ENCODE measurements around the gene OR2V2.

- no peak for TF ChIP-seq CTCF (IDR thresholded peaks at IDR 0.05; ENCODE audit: low read depth, low read length, missing input control)
- no peak for TF ChIP-seq EGR1 (IDR thresholded peaks at IDR 0.05; ENCODE audit: low read depth in 2 of 2)
- no peak for TF ChIP-seq MAX (IDR thresholded peaks at IDR 0.05)
- TF ChIP-seq FOXA1 (IDR thresholded peaks at IDR 0.05), result no peak
- TF ChIP-seq SP1 (IDR thresholded peaks at IDR 0.05), result no peak
- TF ChIP-seq, protein P1, sequence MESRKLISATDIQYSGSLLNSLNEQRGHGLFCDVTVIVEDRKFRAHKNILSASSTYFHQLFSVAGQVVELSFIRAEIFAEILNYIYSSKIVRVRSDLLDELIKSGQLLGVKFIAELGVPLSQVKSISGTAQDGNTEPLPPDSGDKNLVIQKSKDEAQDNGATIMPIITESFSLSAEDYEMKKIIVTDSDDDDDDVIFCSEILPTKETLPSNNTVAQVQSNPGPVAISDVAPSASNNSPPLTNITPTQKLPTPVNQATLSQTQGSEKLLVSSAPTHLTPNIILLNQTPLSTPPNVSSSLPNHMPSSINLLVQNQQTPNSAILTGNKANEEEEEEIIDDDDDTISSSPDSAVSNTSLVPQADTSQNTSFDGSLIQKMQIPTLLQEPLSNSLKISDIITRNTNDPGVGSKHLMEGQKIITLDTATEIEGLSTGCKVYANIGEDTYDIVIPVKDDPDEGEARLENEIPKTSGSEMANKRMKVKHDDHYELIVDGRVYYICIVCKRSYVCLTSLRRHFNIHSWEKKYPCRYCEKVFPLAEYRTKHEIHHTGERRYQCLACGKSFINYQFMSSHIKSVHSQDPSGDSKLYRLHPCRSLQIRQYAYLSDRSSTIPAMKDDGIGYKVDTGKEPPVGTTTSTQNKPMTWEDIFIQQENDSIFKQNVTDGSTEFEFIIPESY (IDR thresholded peaks at IDR 0.05), result no peak
- no peak for TF ChIP-seq JUND (IDR thresholded peaks at IDR 0.05)
- no peak for TF ChIP-seq RAD21 (IDR thresholded peaks at IDR 0.05)
- TF ChIP-seq NR2F2 (IDR thresholded peaks at IDR 0.05), result no peak
- no peak for TF ChIP-seq REST (IDR thresholded peaks at IDR 0.05)
Measured at GRCh38 chr5:181166812-181167733, 19.7 kb downstream of the OR2V2 start.

Measured in liver (tissue), 3 donors.